Activated T-cell treated with anti-CD3 and anti-CD28 coated beads for 4 hours (primary cell): Measurements from ENCODE around the gene EEF1A2.

ENCODE experiments used
- DNase-seq: peaks from one replicate; pipeline ENCODE4 v3.0.0-alpha.2; 2020

The EEF1A2 gene

DNA sequence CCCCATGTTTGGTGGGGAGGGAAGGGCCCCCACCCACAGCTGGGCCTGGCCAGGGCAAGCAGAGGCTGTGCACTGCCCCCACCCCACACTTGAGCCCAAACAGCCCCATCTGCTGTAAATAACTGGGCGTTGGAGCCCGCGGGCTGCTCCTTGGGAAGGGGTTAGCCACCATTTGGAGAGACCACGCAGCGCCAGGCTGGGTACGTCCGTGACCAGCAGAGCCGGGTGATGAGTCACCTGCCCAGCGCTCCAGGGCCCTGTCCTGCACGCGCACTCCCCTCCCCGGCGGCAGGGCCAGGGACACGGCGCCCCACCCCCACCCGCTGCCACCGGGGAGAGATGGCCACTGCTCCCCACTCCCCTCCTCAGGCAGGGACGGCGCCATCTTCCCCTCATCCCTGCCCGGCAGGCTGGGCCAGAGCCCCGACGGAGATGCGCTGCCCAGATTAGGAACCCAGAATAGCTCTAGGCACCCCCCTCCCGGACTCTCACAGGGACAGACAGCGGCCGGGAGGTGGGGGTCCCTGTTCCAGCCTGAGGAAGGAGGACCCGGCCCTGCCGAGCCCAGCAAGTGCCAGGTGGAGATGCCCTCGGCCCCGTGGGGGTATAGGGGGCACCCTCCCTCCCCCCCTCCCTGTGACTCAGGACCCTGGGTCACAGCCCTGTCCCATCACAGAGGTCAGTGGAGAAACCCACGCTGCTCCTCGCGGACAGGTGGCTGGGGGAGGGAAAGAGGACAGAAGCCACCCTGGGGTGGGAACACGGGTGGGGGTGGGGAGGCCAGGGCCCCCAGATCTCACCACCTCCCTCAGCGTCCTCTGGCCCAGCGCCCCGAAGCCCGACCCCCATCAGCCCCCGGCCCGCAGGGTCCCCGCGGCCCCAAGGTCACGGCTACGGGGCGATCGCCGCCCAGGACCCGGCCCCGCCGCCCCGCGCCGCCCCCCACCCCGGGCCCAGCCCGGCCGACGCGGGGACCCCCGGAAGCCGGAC is 642 bp downstream of the EEF1A2 start:
- no peak for DNase-seq

DNA sequence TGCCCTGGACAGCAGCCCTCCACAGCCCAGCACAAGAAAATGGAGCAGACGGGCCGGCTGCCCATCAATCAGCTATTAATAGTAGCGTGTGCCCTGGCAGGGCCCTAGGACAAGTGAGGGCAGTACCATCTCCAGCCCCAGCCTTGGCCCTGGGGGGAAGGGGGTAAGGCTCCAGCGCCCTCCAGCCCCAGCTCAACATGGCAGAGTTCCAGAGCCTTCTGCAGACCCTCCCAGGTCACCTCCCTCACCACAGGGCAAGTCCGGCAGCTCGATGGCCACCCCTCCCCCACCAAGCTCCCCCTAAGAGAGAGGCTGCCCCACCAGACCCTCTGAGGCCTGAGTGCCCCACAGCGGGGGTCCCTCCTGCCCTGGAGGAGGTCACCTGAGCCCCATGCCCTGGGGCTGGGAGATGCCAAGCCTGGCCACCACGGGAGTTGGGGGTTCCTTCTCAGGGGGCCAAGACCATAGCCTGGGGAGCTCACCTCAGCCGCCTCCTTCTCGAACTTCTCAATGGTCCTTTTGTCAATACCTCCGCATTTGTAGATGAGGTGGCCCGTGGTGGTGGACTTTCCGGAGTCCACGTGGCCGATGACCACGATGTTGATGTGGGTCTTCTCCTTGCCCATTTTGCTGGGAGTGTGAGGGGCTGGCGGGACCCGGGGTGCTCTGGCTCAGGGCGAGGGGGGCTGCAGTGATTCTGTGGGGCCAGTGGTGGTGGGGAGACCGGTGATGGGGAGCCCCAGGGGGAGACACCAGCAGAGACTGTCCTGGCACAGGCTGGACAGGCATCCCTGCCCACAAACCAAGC is 1.5 kb downstream of the EEF1A2 start:
- no peak for DNase-seq

DNA sequence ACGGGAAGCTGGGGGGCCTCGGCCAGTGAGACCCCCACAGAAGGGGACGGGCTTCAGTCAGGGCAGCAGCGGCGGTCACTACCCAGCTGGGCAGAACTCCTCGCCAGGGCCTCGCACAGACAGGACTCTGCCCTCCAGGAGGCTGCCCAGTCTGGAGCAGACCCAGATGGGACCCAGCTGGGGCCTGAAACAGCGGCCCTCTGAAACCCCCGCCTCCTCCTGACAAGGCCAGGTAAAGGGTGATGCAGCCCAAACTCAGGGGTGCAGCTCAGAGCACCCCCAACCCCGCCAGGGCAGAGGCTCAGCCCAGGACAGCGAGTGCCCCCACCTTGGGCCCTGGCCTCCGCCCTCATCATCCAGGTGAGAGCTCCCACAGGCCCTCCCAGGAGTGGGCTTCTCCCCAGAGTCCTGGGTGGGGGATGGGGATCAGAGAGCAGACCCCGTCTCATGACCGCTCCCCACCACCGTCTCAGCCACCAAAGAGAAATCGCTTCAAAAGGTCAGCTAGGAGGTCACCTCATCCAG is 2.2 kb downstream of the EEF1A2 start:
- no peak for DNase-seq

DNA sequence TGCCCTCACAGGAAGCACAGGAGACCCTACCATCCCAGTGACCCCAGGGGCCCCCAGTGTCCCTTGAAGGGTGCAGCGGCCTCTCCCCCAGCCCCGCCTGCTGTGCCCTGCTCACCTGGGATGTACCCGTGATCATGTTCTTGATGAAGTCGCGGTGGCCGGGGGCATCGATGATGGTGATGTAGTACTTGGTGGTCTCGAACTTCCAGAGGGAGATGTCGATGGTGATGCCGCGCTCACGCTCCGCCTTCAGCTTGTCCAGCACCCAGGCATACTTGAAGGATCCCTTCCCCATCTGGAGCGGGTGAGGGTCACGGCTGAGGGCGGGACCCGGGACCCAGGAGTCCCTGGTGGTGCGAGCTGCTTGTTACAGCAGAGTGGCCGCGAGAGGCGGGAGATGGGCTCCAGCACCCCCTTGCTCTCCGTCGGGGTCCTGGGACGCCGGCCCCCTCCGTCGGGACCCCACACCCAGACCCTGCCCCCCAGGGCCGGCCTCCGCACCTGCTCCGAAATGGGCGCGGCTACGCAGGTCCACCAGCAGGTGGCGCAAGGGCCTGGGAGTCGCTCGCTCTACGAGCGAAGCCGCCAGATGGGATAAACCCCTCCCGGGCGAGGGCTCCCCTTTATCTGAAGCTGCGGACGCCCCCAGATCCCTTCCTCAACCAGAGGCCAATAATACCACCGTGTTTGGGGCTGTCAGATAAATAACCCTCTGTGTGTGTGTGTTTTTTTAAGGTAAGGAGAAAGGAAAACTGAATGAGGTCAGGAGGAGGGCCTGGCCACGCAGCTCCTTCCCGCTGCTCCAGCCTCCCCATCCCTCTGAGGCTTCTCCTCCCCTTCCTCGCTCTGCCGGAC is 2.9 kb downstream of the EEF1A2 start:
- DNase-seq: peak; percentile 71

DNA sequence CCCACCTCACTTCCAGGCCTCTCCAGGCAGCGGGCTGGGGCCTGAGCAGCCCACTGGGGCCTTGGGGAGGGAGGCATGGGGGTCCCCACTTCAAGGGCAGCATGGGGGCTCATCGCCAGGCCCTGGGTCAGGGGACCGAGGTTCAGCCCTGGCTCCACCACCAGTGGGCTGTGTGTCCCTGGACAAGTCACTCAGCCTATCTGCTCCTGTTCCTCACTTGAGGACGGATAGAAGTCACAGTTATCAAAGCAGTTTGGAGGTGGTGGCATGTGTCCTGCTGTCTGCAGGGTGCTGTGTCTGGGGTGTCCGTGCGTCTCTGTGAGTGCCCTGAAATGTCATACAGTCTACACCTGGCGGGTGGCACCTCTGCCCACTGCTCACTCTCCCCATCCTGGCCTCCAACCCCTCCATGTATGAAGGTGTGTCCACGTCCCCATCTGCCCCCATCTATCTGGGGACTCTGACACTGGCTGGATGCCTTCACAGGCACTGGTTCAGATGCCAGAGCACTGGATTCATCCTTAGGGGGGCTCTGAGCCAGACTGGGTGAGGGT is 3.6 kb downstream of the EEF1A2 start:
- no peak for DNase-seq

DNA sequence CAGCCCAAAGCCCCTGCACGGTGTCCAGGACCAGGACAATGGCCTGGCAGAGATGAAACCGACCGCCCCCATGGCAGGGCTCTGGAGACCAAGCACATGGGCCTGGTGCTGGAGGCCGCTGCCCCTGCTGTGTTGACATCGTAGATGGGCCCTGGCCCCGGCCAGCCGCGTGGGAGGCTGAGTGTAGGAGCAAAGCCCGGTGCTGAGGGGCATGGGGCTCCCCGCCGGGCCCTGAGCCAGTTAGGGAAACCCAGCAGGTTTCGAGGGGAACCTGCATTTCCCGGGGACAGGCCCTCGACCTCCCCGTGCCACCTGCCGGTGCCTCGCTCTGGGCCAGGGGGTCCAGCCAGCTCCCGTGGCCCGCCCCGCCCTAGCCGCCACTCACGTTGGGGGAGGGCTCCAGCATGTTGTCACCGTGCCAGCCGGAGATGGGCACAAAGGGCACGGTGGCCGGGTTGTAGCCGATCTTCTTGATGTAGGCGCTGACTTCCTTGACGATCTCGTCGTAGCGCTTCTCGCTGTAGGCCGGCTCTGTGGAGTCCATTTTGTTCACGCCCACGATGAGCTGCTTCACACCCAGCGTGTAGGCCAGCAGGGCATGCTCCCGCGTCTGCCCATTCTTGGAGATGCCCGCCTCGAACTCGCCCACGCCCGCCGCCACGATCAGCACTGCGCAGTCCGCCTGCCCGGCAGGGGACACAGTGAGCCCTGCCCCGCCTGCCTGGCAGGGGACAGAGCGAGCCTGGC is 4.3 kb downstream of the EEF1A2 start:
- DNase-seq: no peak

DNA sequence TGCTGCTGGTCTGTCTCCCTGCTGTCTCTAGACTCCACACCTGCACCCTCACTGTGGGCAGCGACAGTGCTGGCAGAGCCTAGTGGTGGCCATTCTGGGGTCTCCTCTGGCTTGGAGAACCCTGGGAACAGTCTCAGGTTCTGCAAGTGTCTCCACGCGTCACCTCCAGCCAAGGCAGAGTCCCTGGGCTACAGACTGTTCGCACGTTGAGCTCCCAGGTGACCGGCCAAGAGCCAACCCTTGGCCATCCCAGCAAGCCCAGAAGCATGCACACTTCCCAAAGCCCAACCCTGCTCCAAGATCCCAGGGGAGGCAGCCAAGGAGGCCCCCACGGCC is 4.8 kb downstream of the EEF1A2 start:
- DNase-seq: no peak

DNA sequence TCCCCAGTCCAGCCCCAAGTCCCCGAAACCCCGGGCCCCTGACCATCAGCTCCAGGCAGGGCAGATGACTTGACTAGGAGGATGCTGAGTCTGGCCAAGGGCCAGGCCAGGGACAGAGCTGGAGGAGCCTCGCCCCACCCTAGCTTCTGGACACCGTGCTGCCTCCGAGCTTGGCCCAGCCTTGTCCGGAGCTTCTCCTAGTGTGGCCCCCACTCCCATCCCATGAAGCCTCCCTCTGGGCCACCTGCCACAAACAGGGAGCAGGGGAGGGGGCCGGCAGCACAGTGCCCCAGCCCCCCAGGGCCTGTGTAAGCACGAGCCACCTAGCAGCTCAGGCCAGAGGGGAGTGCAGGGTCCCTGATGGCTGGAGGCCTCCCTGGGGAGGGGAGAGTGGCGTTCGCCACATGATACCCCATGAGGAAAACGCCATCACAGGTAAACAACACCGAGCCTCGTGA is 5.3 kb downstream of the EEF1A2 start:
- no peak for DNase-seq

DNA sequence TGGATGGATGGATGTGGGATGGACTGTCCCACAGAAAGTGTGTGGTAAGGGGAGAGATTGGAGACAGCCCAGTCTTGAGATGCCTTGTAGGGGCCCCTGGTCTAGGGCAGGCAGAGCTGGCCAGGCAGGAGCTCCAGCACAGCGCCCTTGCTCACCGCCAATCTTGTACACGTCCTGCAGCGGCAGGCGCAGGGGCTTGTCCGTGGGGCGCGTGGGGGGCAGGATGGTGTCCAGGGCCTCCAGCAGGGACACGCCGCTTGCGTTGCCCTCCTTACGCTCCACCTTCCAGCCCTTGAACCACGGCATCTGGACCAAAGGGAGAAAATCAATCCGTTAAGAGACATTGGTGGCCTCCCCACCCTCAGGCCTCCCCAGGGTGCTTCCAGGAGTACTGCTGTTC is 5.9 kb downstream of the EEF1A2 start:
- DNase-seq: no peak

DNA sequence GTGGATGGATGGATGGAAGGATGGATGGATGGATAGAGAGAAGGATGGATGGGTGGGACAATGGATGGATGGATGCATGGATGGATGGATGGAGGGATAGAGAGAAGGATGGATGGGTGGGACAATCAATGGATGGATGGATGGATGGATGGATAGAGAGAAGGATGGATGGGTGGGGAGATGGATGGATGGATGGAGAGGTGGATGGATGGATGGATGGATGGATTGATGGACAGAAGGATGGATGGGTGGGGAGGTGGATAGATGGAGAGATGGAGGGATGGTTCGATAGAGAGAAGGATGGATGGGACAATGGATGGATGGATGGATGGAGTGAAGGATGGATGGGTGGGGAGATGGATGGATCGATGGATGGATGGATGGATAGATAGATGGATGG is 6.4 kb downstream of the EEF1A2 start:
- DNase-seq: no peak

DNA sequence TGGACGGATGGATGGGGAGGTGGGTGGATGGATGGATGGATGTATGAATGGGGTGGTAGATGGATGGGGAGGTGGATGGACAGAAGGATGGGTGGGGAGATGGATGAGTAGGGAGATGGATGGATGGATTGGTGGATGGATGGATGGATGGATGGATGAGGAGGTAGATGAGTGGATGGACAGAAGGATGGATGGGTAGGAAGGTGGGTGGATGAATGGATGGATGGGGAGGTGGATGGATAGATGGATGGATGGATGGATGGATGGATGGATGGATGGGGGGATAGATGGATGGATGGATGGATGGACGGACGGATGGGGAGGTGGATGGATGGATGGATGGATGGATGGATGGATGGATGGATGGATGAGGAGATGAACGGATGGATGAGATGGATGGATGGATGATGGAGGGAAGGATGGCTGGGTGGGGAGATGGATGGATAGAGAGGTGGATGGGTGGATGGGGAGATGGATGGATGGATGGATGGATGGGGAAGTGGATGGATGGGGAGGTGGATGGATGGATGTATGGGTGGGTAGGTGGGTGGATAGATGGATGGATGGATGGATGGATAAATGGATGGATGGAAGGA is 7.2 kb downstream of the EEF1A2 start:
- no peak for DNase-seq

DNA sequence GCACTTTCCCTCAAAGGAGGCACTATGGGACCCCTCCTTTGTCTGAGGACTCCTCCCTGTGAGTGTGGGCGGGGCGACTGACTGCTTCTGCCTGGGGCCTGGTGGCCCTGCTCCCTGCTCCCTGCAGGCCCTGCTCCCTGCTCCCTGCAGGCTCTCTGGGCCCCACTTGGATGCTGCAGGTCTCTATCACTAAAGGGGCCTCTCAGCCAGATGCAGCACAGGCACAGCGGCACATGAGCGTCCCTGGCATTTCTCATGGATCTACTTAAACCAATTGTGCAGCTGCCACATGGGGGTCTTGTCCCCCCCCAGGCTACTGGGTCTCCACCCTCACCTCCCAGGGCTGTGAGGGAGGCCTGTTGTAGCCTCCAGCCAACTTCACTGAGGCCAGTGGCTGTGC is 7.8 kb downstream of the EEF1A2 start:
- no peak for DNase-seq

DNA sequence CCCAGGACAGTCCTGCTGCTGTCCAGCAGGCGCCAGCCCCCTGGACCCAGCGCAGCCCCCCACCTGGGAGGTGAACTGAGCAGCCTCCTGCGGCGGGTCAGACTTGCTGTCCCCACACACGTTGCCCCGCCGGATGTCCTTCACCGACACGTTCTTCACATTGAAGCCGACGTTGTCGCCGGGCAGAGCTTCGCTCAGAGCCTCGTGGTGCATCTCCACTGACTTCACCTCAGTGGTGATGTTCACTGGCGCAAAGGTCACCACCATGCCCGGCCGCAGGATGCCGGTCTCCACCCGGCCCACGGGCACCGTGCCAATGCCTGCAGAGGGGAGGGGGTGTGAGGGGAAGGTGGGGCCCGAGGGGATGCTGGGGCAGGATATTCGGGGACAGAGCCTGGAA is 8.5 kb downstream of the EEF1A2 start:
- no peak for DNase-seq

DNA sequence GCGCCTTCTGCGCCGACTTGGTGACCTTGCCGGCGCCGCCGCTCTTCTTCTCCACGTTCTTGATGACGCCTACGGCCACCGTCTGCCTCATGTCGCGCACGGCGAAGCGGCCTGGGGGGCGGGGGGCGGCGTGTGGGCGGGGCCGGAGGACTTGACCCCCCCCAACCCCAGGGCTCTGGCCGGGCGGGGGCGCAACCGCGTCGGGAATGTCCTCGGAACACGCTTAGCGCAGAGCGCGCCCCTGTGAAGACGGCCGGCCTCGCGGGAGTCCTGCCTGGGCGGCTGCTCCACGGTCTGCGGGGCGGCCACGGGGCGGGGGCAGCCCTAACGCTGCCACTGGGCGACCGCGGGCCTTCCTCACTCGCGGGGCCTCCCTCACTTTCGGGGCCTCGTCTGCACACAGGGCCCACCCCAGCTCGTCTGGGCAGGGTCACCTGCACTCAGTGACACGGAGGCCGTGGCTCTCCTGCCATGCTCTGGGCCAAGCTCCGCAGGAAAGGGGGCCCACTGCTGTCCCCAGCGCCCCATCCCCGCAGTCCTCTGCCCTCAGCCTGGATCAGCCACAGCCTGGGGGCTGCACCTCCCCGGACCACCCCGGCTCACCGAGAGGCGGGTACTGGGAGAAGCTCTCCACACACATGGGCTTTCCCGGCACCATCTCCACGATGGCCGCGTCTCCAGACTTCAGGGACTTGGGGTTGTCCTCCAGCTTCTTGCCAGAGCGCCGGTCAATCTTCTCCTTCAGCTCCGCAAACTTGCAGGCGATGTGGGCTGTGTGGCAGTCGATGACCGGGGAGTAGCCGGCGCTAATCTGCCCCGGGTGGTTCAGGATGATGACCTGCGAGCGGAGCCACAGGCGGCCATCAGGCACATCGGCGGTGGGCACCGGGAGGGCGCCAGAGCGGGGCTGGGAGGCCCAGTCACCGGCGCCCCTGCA is 10.3 kb downstream of the EEF1A2 start:
- DNase-seq: no peak

DNA sequence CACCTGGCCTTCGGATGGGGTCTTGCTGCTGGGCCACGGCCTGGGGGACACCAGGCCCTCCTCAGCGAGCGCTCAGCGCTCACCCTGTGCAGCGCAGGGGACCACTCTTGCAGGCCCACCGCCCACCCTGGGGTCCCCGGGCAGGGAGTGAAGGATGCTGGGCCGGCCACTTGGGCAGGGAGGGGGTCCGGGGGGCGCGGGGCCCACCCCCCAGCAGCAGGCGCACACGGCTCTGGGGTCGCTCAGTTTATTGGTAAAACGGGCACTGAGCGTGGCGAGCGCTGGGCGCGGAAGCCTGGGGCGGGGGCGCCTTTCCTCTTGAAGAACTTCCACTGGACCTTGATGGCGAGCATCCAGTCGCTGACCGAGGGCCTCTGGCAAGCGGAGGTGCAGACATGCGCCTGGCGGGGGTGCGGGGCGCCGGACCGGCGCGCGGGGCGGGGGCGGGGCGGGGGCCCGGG is 11.1 kb downstream of the EEF1A2 start:
- DNase-seq: no peak

DNA sequence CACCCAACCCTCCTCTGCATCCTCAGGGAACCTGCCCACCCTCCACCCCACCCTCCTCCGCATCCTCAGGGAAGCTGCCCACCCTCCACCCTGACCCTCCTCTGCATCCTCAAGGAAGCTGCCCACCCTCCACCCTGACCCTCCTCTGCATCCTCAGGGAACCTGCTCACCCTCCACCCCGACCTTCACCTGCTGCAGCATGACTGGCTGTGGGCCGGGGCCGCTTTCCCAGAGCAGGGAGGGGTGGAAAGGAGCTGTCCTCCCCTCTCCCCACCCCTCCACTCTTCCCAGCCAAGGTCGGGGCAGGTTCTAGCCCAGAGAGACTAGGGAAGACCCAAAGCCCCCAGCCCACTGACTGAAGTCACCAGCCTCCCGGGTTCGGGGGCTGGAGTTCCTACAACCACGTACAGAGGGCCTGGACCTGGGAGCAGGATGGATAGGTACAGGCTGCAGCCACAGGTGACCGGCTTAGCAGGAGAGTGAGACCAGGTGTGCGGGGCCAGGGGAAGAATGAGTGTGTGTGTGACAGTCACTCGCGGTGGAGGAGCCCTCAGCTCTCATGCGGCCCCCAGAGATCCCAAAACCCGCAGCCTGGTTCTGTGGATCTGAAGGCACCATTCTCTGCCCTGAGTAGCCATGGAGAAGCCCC is 11.6 kb downstream of the EEF1A2 start:
- DNase-seq: no peak

DNA sequence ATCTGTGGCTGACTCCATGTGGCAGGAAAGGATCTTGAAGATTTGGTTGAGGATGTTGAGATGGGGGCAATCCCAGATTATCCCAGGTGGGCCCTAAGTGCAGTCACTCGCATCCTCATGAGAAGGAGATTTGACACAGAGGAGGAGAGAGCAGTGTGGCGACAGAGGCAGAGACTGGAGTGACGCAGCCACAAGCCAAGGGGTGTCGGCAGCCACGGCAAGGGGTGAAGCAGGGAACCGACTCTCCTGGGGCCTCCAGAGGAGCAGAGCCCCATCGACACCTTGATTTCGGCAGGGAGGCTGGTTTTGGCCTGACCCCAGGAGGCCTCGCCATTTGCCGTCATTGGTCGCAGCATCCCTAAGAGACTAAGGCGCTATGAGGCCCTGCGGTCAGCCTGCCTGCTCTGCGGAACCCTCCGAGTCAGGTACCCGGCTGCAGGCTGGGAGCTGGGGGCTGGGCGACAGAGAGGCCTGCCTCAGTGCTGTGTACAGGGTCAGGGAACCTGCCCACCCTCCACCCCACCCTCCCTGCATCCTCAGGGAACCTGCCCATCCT is 12.5 kb downstream of the EEF1A2 start:
- no peak for DNase-seq

DNA sequence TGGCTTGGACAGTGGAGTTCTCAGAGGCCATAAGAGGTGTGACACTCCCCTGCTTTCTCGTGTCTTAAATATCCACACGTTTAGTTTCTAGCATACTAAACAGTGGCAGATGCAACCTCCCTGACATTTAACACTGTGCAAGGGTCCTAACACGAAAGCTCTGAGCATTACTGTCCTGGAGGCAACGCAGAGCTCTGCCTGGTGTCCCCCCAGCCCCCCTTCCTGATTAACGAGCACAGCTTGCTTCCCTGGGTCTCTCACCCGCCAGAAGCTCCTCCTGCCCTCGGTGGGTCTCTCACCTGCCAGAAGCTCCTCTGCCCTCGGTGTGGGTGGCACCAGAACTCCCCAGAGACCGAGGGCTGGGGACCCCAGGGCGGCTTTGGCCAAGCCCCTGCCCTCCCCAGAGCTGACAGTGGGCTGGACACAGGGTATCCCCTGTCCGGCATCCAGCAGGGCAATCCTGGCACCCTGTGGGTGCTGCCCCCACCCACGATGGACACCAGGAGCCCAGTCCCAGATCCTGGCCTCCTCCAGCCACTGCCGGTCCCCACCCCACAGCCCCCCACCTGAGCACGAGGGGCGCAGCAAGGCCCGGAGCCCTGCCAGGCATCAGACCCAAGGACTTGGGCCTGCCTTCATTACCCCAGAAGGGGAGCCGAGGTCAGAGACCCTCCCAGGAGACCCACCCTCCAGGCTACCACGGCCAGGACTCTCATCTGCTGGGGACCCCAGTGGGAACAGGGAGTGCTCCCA is 14.1 kb downstream of the EEF1A2 start:
- DNase-seq: no peak
